ENCODE measurements around the gene IL12RB2. TPM values are rescaled to one million over a fixed set of nuclear protein-coding genes. Genes with fewer than 3 reads are reported as not detected.

IL12RB2 gene
- polyA plus RNA-seq, 1 of the 3 experiments (the other 2 are of a cell fraction): not detected

DNA sequence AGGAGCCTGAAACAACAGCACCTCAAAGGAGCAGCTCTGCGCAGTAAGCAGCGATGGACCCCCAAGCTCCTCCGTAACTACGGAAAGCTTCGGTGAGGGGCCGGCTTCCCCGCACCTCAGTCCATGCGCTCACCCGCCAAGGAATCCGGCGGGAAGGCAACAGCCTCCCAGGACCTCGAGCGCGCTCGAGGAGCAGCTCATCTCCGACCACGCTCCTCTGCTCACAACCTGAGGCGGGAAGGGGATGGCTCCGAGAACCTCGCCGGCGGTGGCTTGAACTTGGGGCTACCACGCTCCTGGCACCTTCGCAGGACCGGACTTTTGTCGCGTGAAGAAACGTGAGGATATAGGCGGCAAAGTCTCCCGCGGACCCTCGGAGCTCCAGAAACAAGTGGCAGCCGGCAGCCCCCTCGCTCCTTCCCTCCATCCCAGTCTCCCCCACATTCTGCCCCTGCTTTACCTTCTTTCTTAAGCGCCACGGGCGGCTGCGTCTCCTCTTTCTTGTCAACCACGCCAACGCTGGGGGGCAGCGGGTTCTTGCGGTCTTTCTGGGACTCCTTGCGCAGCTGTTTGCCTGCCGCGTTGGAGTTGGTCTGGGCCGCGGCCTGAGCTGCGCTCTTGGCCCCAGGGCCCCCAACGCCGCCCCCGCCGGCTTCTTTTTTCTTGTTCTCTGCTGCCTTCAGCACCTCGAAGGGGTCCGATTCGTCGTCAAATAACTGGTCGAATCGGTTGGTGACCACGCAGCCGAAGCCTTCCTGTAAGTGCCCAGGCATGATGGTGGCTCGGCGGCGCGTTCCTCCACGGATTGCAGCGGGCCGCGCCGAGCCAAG lies 122.1 kb downstream of the IL12RB2 start:
- no peaks in the 10 kb centered on the region for H3K9me3 ChIP-seq
- H3K4me1 ChIP-seq (ENCODE audit: control insufficient read depth in 1 of 2, insufficient read depth in 2 of 2, low read depth in 1 of 2, low read length in 1 of 2): peaks cover 0 to 22% of the 10 kb centered on the region in 2 experiments; a peak in 3 of 4 replicates
- WGBS (ENCODE audit: low lambda C conversion rate): under 1% methylated on average over 40 of the region's 69 CpGs
- H3K79me2 ChIP-seq (ENCODE audit: insufficient read depth): peaks cover 54% of the 10 kb centered on the region
- H3K9ac ChIP-seq: peak overlapping the region; percentile 95
- peak overlapping the region; percentile 96 for H3K4me2 ChIP-seq
- H4K20me1 ChIP-seq (ENCODE audit: insufficient read depth): peaks cover 49% of the 10 kb centered on the region
- POLR2A ChIA-PET: interaction anchor here (0.6 to 2.6 kb wide), 6 partner anchors 11 to 500 kb away, joined by 3 to 5 read pairs (median 3); partner anchors contain the start of gene SLC35D1
- DNase-seq: peak; percentile 38
- peak overlapping the region; percentile 67 to 80 for H3K27ac ChIP-seq (ENCODE audit: low read depth in 2 of 2, low read length in 1 of 2)
- peak overlapping the region; percentile 72 for H2AFZ ChIP-seq (ENCODE audit: low read depth)
- peak overlapping the region; percentile 96 to 97 for H3K4me3 ChIP-seq (ENCODE audit: low read depth in 2 of 2, low read length in 1 of 2)
- TF ChIP-seq FOXM1 (IDR thresholded peaks at IDR 0.05; ENCODE audit: low read depth) (no peak), POLR2AphosphoS5 (IDR thresholded peaks at IDR 0.05; ENCODE audit: low read depth, low read length) (no peak), TEAD4 (IDR thresholded peaks at IDR 0.05; ENCODE audit: borderline replicate concordance, insufficient read depth) (0 out of 2 replicates have a peak, but pooled peaks have one; percentile 12)
- peaks cover 15% of the 10 kb centered on the region for H3F3A ChIP-seq (replicated peaks; ENCODE audit: insufficient read depth)
- H3K36me3 ChIP-seq (replicated peaks in 1 of 2; ENCODE audit: control insufficient read depth in 1 of 2, insufficient read depth in 2 of 2, low read length in 1 of 2): peaks cover 29 to 32% of the 10 kb centered on the region in 2 experiments
- CTCF ChIA-PET: interaction anchor here (1.2 to 3.6 kb wide), 4 partner anchors 10 to 159 kb away, joined by 3 to 15 read pairs (median 5); no protein-coding TSS in a partner anchor
- no peaks in the 10 kb centered on the region for H3K27me3 ChIP-seq (ENCODE audit: insufficient read depth)
- no peaks in the 10 kb centered on the region for H3K9me2 ChIP-seq

- Histone ChIP-seq H3F3A (replicated peaks; ENCODE audit: insufficient read depth) (peaks cover 15% of the 10 kb centered on the region), H3K4me1 (ENCODE audit: control insufficient read depth in 1 of 2, insufficient read depth in 2 of 2, low read depth in 1 of 2, low read length in 1 of 2) (peaks cover 0 to 23% of the 10 kb centered on the region in 2 experiments; a peak in 3 of 4 replicates), H4K20me1 (ENCODE audit: insufficient read depth) (peaks cover 42% of the 10 kb centered on the region), H3K4me2 (peak within 1 kb of the TSS; percentile 96), H3K27me3 (ENCODE audit: insufficient read depth) (no peaks in the 10 kb centered on the region), H3K9me3 (no peaks in the 10 kb centered on the region), H3K9me2 (no peaks in the 10 kb centered on the region), H3K79me2 (ENCODE audit: insufficient read depth) (peaks cover 46% of the 10 kb centered on the region), H3K36me3 (replicated peaks in 1 of 2; ENCODE audit: control insufficient read depth in 1 of 2, insufficient read depth in 2 of 2, low read length in 1 of 2) (peaks cover 21 to 25% of the 10 kb centered on the region in 2 experiments), H3K9ac (peak within 1 kb of the TSS; percentile 95), H2AFZ (ENCODE audit: low read depth) (peak within 1 kb of the TSS; percentile 89), H3K27ac (ENCODE audit: low read depth in 2 of 2, low read length in 1 of 2) (peak within 1 kb of the TSS; percentile 80 to 97), H3K4me3 (ENCODE audit: low read depth in 2 of 2, low read length in 1 of 2) (peak within 1 kb of the TSS; percentile 96 to 97)
- ChIA-PET POLR2A (interaction anchor here (0.6 to 2.6 kb wide), 7 partner anchors 11 to 500 kb away, joined by 3 to 6 read pairs (median 3); no protein-coding TSS in a partner anchor), CTCF (interaction anchor here (0.7 to 3.6 kb wide), 5 partner anchors 9 to 158 kb away, joined by 3 to 15 read pairs (median 4); no protein-coding TSS in a partner anchor)
- WGBS (ENCODE audit: low lambda C conversion rate): under 1% methylated on average over 48 of the region's 62 CpGs
- DNase-seq: peak; percentile 94
- TF ChIP-seq TEAD4 (IDR thresholded peaks at IDR 0.05; ENCODE audit: borderline replicate concordance, insufficient read depth) (no peak), JUND (IDR thresholded peaks at IDR 0.05) (no peak), EZH2phosphoT487 (IDR thresholded peaks at IDR 0.05; ENCODE audit: borderline replicate concordance, low read depth) (no peak), ZBTB33 (IDR thresholded peaks at IDR 0.05; ENCODE audit: borderline replicate concordance, low read depth) (peak; percentile 95), RFX5 (IDR thresholded peaks at IDR 0.05; ENCODE audit: low read length) (no peak; the same call in 1 of the 2 replicates), TAF1 (IDR thresholded peaks at IDR 0.05; ENCODE audit: borderline replicate concordance, low read depth, low read length) (peak; percentile 87; the same call in 1 of the 2 replicates), GABPA (IDR thresholded peaks at IDR 0.05; ENCODE audit: low read depth) (peak; percentile 89), NFIC (IDR thresholded peaks at IDR 0.05; ENCODE audit: borderline replicate concordance) (peak; percentile 52; the same call in 1 of the 2 replicates), POLR2AphosphoS5 (IDR thresholded peaks at IDR 0.05; ENCODE audit: low read depth, low read length) (peak; percentile 69), NRF1 (IDR thresholded peaks at IDR 0.05; ENCODE audit: low read depth, low read length) (peak; percentile 38; the same call in 1 of the 2 replicates)
- TF ChIP-seq, protein P1, sequence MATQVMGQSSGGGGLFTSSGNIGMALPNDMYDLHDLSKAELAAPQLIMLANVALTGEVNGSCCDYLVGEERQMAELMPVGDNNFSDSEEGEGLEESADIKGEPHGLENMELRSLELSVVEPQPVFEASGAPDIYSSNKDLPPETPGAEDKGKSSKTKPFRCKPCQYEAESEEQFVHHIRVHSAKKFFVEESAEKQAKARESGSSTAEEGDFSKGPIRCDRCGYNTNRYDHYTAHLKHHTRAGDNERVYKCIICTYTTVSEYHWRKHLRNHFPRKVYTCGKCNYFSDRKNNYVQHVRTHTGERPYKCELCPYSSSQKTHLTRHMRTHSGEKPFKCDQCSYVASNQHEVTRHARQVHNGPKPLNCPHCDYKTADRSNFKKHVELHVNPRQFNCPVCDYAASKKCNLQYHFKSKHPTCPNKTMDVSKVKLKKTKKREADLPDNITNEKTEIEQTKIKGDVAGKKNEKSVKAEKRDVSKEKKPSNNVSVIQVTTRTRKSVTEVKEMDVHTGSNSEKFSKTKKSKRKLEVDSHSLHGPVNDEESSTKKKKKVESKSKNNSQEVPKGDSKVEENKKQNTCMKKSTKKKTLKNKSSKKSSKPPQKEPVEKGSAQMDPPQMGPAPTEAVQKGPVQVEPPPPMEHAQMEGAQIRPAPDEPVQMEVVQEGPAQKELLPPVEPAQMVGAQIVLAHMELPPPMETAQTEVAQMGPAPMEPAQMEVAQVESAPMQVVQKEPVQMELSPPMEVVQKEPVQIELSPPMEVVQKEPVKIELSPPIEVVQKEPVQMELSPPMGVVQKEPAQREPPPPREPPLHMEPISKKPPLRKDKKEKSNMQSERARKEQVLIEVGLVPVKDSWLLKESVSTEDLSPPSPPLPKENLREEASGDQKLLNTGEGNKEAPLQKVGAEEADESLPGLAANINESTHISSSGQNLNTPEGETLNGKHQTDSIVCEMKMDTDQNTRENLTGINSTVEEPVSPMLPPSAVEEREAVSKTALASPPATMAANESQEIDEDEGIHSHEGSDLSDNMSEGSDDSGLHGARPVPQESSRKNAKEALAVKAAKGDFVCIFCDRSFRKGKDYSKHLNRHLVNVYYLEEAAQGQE (IDR thresholded peaks at IDR 0.05; ENCODE audit: low read depth, low read length): 0 out of 2 replicates have a peak, but pooled peaks have one; percentile 5
- TF ChIP-seq, protein P2, sequence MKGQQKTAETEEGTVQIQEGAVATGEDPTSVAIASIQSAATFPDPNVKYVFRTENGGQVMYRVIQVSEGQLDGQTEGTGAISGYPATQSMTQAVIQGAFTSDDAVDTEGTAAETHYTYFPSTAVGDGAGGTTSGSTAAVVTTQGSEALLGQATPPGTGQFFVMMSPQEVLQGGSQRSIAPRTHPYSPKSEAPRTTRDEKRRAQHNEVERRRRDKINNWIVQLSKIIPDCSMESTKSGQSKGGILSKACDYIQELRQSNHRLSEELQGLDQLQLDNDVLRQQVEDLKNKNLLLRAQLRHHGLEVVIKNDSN (IDR thresholded peaks at IDR 0.05; ENCODE audit: borderline replicate concordance, low read depth): peak; percentile 10; the same call in 1 of the 2 replicates
- TF ChIP-seq, protein P3, sequence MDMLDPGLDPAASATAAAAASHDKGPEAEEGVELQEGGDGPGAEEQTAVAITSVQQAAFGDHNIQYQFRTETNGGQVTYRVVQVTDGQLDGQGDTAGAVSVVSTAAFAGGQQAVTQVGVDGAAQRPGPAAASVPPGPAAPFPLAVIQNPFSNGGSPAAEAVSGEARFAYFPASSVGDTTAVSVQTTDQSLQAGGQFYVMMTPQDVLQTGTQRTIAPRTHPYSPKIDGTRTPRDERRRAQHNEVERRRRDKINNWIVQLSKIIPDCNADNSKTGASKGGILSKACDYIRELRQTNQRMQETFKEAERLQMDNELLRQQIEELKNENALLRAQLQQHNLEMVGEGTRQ (IDR thresholded peaks at IDR 0.05; ENCODE audit: borderline replicate concordance, low read depth, low read length): peak; percentile 27; the same call in 1 of the 2 replicates
Measured at GRCh38 chr1:67430358-67431155, 122.9 kb downstream of the IL12RB2 start, which contains the start of gene SERBP1. SERBP1 (minus strand) TSS chr1:67430402; CDS start chr1:67430300, 102 bp downstream.

Measured in SK-N-SH (cell line).